ENCODE measurements around the gene NXT1.
"Not testable (repeated sequence)": the region's sequence is repeated elsewhere in the genome, so short reads cannot be mapped to it uniquely, and the experiment has no call there.

Gene NXT1

DNA sequence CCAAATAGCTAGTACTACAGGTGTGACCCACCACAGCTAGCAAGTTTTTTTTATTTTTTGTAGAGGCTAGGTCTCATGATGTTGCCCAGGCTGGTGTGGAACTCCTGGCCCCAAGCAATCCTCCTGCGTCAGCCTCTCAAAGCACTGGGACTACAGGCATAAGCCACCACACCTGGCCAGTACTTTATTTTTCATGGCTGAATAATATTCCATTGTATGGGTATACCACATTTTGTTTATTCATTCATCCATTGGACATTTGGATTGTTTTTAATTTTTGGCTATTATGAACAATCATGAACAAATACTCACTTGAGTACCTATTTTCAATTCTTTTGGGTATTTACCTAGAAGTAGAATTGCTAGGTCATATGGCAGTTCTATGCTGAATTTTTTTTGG, 7.0 kb upstream of the NXT1 start:
- H3K4me1 ChIP-seq (ENCODE audit: insufficient read depth, low read length) = no peaks in the 10 kb centered on the region
- H3K9ac ChIP-seq (ENCODE audit: low read depth, low read length) = no peak overlapping the region
- no peak overlapping the region for H2AFZ ChIP-seq (ENCODE audit: low read depth, low read length)
- no peak overlapping the region for H3K27ac ChIP-seq (ENCODE audit: low read length)
- no peaks in the 10 kb centered on the region for H4K20me1 ChIP-seq (ENCODE audit: insufficient read depth, low read length)
- TF ChIP-seq, protein P1, sequence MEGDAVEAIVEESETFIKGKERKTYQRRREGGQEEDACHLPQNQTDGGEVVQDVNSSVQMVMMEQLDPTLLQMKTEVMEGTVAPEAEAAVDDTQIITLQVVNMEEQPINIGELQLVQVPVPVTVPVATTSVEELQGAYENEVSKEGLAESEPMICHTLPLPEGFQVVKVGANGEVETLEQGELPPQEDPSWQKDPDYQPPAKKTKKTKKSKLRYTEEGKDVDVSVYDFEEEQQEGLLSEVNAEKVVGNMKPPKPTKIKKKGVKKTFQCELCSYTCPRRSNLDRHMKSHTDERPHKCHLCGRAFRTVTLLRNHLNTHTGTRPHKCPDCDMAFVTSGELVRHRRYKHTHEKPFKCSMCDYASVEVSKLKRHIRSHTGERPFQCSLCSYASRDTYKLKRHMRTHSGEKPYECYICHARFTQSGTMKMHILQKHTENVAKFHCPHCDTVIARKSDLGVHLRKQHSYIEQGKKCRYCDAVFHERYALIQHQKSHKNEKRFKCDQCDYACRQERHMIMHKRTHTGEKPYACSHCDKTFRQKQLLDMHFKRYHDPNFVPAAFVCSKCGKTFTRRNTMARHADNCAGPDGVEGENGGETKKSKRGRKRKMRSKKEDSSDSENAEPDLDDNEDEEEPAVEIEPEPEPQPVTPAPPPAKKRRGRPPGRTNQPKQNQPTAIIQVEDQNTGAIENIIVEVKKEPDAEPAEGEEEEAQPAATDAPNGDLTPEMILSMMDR (IDR thresholded peaks at IDR 0.05; ENCODE audit: borderline replicate concordance, extremely low read depth, low read length, poor library complexity, severe bottlenecking) = no peak
- TF ChIP-seq EZH2 (IDR thresholded peaks at IDR 0.05; ENCODE audit: borderline replicate concordance, low read depth, low read length, severe bottlenecking) = no peak
- ATAC-seq (ENCODE audit: insufficient read depth, low read depth) = no peak
- H3K9me3 ChIP-seq (ENCODE audit: insufficient read depth, low read length, severe bottlenecking) = no peaks in the 10 kb centered on the region
- no peaks in the 10 kb centered on the region for H3K79me2 ChIP-seq (ENCODE audit: insufficient read depth, low read length)
- H3K27me3 ChIP-seq (ENCODE audit: insufficient read depth, low read length, poor library complexity) = no peaks in the 10 kb centered on the region
- no peak for DNase-seq
- no peaks in the 10 kb centered on the region for H3K36me3 ChIP-seq (ENCODE audit: insufficient read depth, low read length)
- no peak overlapping the region for H3K4me2 ChIP-seq (ENCODE audit: insufficient read depth, low read length)
- no peak overlapping the region for H3K4me3 ChIP-seq (ENCODE audit: low read depth in 1 of 2, low read length in 2 of 2)

DNA sequence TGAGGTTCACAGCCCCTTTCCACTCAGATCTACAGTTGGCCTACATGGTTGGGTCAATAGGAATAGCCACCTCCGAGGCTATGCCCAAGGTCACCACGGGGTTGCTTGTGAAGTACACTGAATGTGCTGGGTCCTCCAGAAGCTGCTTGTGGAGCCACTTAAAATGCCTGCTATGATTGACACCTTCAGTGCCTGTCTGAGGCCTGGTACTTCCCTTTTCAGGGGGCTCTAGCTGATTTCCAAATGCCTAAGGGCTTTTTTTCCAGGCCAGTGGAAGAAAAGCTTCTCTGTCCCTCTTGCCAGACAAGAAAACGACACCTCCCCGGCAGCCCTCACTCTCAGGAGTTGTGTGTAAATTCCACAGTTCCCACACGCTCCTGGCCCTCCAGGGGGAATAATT, 6.3 kb upstream of the NXT1 start:
- ATAC-seq (ENCODE audit: insufficient read depth, low read depth) = no peak
- H3K9ac ChIP-seq (ENCODE audit: low read depth, low read length) = no peak overlapping the region
- peaks cover 4% of the 10 kb centered on the region for H3K79me2 ChIP-seq (ENCODE audit: insufficient read depth, low read length)
- TF ChIP-seq EZH2 (IDR thresholded peaks at IDR 0.05; ENCODE audit: borderline replicate concordance, low read depth, low read length, severe bottlenecking) = no peak
- TF ChIP-seq, protein P1 (IDR thresholded peaks at IDR 0.05; ENCODE audit: borderline replicate concordance, extremely low read depth, low read length, poor library complexity, severe bottlenecking) = no peak
- no peak overlapping the region for H2AFZ ChIP-seq (ENCODE audit: low read depth, low read length)
- H3K4me3 ChIP-seq (ENCODE audit: low read depth in 1 of 2, low read length in 2 of 2) = no peak overlapping the region
- H3K4me1 ChIP-seq (ENCODE audit: insufficient read depth, low read length) = peaks cover 7% of the 10 kb centered on the region
- H3K27me3 ChIP-seq (ENCODE audit: insufficient read depth, low read length, poor library complexity) = no peaks in the 10 kb centered on the region
- no peaks in the 10 kb centered on the region for H3K9me3 ChIP-seq (ENCODE audit: insufficient read depth, low read length, severe bottlenecking)
- H3K27ac ChIP-seq (ENCODE audit: low read length) = no peak overlapping the region
- H3K4me2 ChIP-seq (ENCODE audit: insufficient read depth, low read length) = no peak overlapping the region
- H3K36me3 ChIP-seq (ENCODE audit: insufficient read depth, low read length) = no peaks in the 10 kb centered on the region
- no peaks in the 10 kb centered on the region for H4K20me1 ChIP-seq (ENCODE audit: insufficient read depth, low read length)
- DNase-seq = no peak

DNA sequence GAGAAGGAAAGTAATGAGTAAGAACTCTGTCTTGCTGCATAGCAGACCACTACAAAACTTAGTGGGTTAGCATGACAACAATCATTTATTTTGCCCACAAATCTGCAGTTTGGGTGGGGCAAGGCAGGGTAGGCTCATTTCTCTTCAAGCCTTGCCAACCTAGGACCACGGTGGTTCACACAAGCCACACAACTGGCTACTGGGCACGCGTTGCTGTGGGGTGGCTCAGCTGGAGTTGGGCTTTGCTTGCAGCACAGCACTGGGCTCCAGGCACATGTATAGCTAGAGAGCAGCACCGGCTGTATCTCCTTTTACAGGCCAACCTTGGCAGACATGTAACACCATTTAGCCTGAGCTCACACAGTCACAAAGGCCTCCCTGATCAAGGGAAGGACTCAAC, 4.6 kb upstream of the NXT1 start:
- H3K36me3 ChIP-seq (ENCODE audit: insufficient read depth, low read length) = no peaks in the 10 kb centered on the region; the same call in 1 of the 2 replicates
- no peak for DNase-seq
- no peak overlapping the region for H3K4me3 ChIP-seq (ENCODE audit: low read depth in 1 of 2, low read length in 2 of 2)
- no peak overlapping the region for H2AFZ ChIP-seq (ENCODE audit: low read depth, low read length)
- no peak overlapping the region for H3K4me2 ChIP-seq (ENCODE audit: insufficient read depth, low read length)
- no peak overlapping the region for H3K9ac ChIP-seq (ENCODE audit: low read depth, low read length)
- H3K79me2 ChIP-seq (ENCODE audit: insufficient read depth, low read length) = peaks cover 9% of the 10 kb centered on the region
- H3K4me1 ChIP-seq (ENCODE audit: insufficient read depth, low read length) = peaks cover 10% of the 10 kb centered on the region
- H3K9me3 ChIP-seq (ENCODE audit: insufficient read depth, low read length, severe bottlenecking) = no peaks in the 10 kb centered on the region
- 0 out of 2 replicates have a peak, but pooled peaks cover 2% of the 10 kb centered on the region for H4K20me1 ChIP-seq (ENCODE audit: insufficient read depth, low read length)
- H3K27ac ChIP-seq (ENCODE audit: low read length) = no peak overlapping the region
- no peak for TF ChIP-seq EZH2 (IDR thresholded peaks at IDR 0.05; ENCODE audit: borderline replicate concordance, low read depth, low read length, severe bottlenecking)
- TF ChIP-seq, protein P1 (IDR thresholded peaks at IDR 0.05; ENCODE audit: borderline replicate concordance, extremely low read depth, low read length, poor library complexity, severe bottlenecking) = no peak
- ATAC-seq (ENCODE audit: insufficient read depth, low read depth) = no peak
- no peaks in the 10 kb centered on the region for H3K27me3 ChIP-seq (ENCODE audit: insufficient read depth, low read length, poor library complexity)

DNA sequence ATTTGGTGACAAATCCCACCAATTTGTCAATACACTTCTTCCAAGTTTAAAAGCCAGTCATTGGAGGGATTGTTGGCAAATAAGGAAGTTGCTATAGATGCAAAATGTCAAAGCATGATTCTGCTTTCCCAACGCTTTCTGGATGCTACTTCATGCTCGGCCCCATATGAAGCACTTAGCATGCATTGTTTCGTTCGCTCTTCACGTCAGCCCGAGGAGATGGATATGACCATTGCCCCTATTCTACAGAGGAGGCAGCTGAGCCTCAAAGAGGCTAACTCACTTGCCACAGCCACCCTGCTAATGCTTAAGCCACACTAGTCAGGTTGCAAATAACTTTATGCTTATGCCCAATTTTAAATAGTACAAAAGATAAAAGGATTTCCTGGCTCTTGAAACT, 2.8 kb upstream of the NXT1 start:
- Histone ChIP-seq H2AFZ (ENCODE audit: low read depth, low read length) (no peak overlapping the region), H3K9ac (ENCODE audit: low read depth, low read length) (no peak overlapping the region), H3K4me3 (ENCODE audit: low read depth in 1 of 2, low read length in 2 of 2) (no peak overlapping the region), H3K9me3 (ENCODE audit: insufficient read depth, low read length, severe bottlenecking) (no peaks in the 10 kb centered on the region), H3K27ac (ENCODE audit: low read length) (no peak overlapping the region), H3K36me3 (ENCODE audit: insufficient read depth, low read length) (peaks cover 7% of the 10 kb centered on the region), H3K27me3 (ENCODE audit: insufficient read depth, low read length, poor library complexity) (no peaks in the 10 kb centered on the region), H4K20me1 (ENCODE audit: insufficient read depth, low read length) (peaks cover 18% of the 10 kb centered on the region), H3K4me1 (ENCODE audit: insufficient read depth, low read length) (peaks cover 26% of the 10 kb centered on the region), H3K79me2 (ENCODE audit: insufficient read depth, low read length) (peaks cover 27% of the 10 kb centered on the region), H3K4me2 (ENCODE audit: insufficient read depth, low read length) (no peak overlapping the region)
- no peak for ATAC-seq (ENCODE audit: insufficient read depth, low read depth)
- TF ChIP-seq, protein P1 (IDR thresholded peaks at IDR 0.05; ENCODE audit: borderline replicate concordance, extremely low read depth, low read length, poor library complexity, severe bottlenecking) = no peak
- TF ChIP-seq EZH2 (IDR thresholded peaks at IDR 0.05; ENCODE audit: borderline replicate concordance, low read depth, low read length, severe bottlenecking) = no peak
- no peak for DNase-seq

DNA sequence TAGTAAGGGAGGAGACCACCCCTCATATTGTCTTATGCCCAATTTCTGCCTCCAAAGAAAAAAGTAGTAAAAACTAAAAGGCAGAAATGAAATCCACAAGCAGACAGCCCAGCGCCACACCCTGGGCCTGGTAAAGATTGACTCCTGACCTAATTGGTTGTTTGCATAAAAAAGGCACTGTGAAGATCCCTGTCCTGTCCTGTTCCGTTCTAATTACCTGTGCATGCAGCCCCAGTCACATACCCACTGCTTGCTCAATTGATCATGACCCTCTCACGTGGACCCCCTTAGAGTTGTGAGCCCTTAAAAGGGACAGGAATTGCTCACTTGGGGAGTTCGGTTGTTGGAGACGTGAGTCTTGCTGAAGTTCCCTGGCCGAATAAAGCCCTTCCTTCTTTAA, 2.1 kb upstream of the NXT1 start:
- H3K4me2 ChIP-seq (ENCODE audit: insufficient read depth, low read length) = not testable (repeated sequence)

More for the DNA sequence above, 2.1 kb upstream of the NXT1 start:
- H3K79me2 ChIP-seq (ENCODE audit: insufficient read depth, low read length) = peaks cover 34% of the 10 kb centered on the region
- H4K20me1 ChIP-seq (ENCODE audit: insufficient read depth, low read length) = peaks cover 25% of the 10 kb centered on the region
- not testable (repeated sequence) for DNase-seq; H3K9me3 ChIP-seq (ENCODE audit: insufficient read depth, low read length, severe bottlenecking); H3K27ac ChIP-seq (ENCODE audit: low read length); H3K4me3 ChIP-seq (ENCODE audit: low read depth in 1 of 2, low read length in 2 of 2); ATAC-seq (ENCODE audit: insufficient read depth, low read depth); H2AFZ ChIP-seq (ENCODE audit: low read depth, low read length); H3K27me3 ChIP-seq (ENCODE audit: insufficient read depth, low read length, poor library complexity); H3K9ac ChIP-seq (ENCODE audit: low read depth, low read length)
- H3K4me1 ChIP-seq (ENCODE audit: insufficient read depth, low read length) = peaks cover 33% of the 10 kb centered on the region
- H3K36me3 ChIP-seq (ENCODE audit: insufficient read depth, low read length) = peaks cover 14% of the 10 kb centered on the region

All from DND-41 (cell line).